Activated naive CD8-positive, alpha-beta T cell treated with anti-CD3 and anti-CD28 coated beads for 36 hours (primary cell): Measurements from ENCODE around the gene KLHL29. TPM values are rescaled to one million over a fixed set of nuclear protein-coding genes. Genes with fewer than 3 reads are reported as not detected.

Source experiments
- DNase-seq: peaks from one replicate; pipeline ENCODE4 v3.0.0; 2021
- H3K27ac Mint-ChIP-seq: one replicate; pipeline ENCODE4 v1.8.0; 2022; ENCODE audit warnings: mild to moderate bottlenecking, moderate library complexity, mixed read lengths
- H3K27me3 Mint-ChIP-seq: one replicate; pipeline ENCODE4 v1.8.0; 2022; ENCODE audit warnings: mild to moderate bottlenecking, mixed read lengths
- H3K36me3 Mint-ChIP-seq: one replicate; pipeline ENCODE4 v1.8.0; 2021; ENCODE audit warnings: mild to moderate bottlenecking, mixed read lengths
- H3K4me1 Mint-ChIP-seq: one replicate; pipeline ENCODE4 v1.8.0; 2021; ENCODE audit warnings: mixed read lengths
- H3K4me3 Mint-ChIP-seq: one replicate; pipeline ENCODE4 v1.8.0; 2022; ENCODE audit warnings: mild to moderate bottlenecking, moderate library complexity, mixed read lengths
- H3K9me3 Mint-ChIP-seq: one replicate; pipeline ENCODE4 v1.8.0; 2022; ENCODE audit warnings: mixed read lengths
- total RNA-seq, 2 experiments: library from RNA; stranded (reverse); gene quantifications; one replicate each; pipeline ENCODE4 v1.2.3, GENCODE V29; 2021

KLHL29 gene
- total RNA-seq, 2 experiments from 2014 or later: 1.2 to 1.5 TPM

DNA sequence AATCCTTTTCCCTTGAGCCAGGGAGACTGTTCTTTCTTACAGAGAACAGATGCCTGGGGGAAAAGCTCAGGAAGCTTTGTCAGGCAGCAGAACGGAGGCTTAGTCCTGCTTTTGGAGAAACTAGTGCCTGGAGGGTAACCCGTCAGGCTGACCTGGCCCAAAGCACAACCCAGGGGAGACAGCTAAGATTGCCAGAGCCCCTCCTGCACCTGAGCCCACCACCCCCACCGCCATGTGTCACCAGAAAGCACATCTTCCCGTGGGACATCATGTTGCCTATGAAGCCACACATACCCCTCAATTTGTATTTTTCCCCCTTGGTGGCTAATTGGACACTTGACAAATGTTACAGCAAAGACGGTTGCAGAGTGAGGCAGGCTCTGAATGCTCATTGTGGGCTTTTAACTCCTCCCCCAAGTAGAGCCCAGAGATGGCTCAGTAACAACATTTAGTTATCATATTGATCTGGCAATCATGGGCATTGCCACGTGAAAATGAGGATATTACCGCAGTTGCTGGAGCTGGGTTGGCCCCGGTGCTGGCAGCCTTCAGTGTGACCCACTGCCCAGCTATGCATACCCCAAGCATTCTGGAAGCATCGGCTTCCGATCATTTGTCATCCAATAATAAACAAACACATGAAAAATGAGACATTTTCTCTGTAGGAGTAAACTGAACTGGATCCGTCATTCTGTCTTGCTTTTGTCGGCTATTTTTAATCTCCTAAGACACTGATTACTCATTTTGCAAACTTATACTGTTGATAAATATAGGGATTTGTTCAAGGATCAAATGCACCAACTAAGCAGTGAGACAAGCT, 312.5 kb downstream of the KLHL29 start:
- no peak for DNase-seq
- Mint-ChIP-seq H3K27me3 (no peaks in the 10 kb centered on the region), H3K4me1 (no peaks in the 10 kb centered on the region), H3K9me3 (no peaks in the 10 kb centered on the region), H3K4me3 (no peak overlapping the region), H3K36me3 (peaks cover 6% of the 10 kb centered on the region), H3K27ac (no peak overlapping the region)

DNA sequence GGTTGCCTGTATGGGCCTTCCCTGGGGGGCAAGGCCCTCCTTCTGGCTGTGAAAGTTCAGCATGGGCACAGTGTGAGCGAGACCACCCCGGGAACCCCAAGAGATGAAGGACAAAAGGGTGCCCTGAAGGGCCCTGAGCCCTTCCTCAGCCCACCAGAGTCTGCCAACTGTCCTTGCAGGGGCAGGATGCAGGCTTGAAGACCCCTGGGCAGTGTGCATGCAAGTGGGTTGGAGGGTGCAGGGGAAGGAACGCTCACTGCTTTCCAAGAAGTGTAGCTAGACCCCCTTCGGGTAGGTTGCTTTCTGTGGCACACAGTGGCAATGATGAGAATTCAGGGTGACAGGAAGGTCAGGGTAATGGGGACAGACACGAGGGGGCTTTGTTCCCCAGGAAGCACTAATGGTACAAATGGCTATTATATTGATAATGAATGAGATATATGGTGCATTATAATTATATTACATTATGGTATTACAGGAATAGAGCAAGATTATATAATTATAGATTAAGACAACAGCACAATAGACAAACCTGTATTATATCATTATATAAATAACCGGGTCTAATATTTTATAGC, 313.2 kb downstream of the KLHL29 start:
- Mint-ChIP-seq H3K4me1 (no peaks in the 10 kb centered on the region), H3K4me3 (no peak overlapping the region), H3K36me3 (peaks cover 6% of the 10 kb centered on the region), H3K27me3 (no peaks in the 10 kb centered on the region), H3K9me3 (no peaks in the 10 kb centered on the region), H3K27ac (no peak overlapping the region)
- DNase-seq: no peak

DNA sequence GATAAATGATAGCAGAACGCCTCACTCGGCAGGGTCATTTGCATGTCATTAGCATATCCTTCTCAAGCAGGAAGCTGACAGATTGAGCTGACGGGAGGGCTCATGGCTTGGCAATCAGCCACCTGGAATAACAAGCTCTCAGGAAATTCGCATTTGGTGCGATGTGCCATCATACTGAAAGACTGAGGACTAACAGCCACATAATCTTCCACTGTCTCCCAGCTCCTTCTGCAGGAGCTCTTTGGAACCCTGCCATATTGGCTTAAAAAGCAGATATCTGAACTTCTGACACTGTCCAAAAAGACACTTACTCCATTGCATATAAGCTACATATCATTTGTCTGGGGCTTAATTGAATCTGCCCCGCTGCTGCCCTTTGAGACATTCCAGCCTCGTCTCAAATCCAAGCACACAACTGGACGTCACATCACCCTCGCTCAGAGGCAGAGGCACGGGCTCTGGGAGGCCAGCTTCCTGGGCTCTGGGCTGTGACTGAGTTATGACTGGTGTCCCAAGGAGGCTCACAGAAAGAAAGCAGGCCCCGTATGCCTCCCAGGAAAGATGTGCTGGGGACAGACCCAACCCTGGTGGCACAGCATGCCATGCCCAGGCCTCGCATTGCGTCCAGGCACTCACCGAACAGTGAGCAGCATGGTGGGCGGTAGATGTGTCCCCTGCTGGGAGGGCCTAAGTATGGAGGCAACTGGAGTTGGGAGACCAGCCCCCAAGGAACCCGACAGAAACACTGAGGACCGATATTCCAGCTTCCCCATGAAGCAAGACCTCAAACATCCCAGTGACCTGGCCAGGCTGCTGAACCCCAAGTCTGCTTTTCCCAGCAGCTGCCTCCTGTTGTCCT, 314.0 kb downstream of the KLHL29 start:
- peaks cover 6% of the 10 kb centered on the region for H3K36me3 Mint-ChIP-seq
- no peaks in the 10 kb centered on the region for H3K4me1 Mint-ChIP-seq
- no peaks in the 10 kb centered on the region for H3K9me3 Mint-ChIP-seq
- no peak overlapping the region for H3K4me3 Mint-ChIP-seq
- no peak overlapping the region for H3K27ac Mint-ChIP-seq
- no peaks in the 10 kb centered on the region for H3K27me3 Mint-ChIP-seq
- DNase-seq: no peak

DNA sequence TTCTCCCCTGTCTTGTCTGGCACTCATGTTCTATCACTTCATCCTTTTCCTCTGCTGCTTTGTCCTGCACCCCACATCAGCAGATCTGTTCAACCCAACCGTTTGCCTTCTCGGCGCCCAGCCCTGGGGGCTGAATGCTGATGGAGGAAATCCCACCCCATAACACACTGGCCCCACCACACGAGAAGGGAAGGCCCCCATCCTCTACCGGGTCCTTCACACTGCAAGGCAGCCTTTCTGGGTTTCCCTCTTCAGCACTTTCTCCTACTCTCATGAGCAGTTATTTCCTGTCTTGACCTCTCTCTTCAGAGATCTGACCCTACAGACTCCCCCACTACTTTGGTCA, 314.6 kb downstream of the KLHL29 start:
- no peak for DNase-seq
- H3K4me1 Mint-ChIP-seq: no peaks in the 10 kb centered on the region
- peaks cover 6% of the 10 kb centered on the region for H3K36me3 Mint-ChIP-seq
- no peaks in the 10 kb centered on the region for H3K27me3 Mint-ChIP-seq
- no peak overlapping the region for H3K4me3 Mint-ChIP-seq
- no peaks in the 10 kb centered on the region for H3K9me3 Mint-ChIP-seq
- H3K27ac Mint-ChIP-seq: no peak overlapping the region

DNA sequence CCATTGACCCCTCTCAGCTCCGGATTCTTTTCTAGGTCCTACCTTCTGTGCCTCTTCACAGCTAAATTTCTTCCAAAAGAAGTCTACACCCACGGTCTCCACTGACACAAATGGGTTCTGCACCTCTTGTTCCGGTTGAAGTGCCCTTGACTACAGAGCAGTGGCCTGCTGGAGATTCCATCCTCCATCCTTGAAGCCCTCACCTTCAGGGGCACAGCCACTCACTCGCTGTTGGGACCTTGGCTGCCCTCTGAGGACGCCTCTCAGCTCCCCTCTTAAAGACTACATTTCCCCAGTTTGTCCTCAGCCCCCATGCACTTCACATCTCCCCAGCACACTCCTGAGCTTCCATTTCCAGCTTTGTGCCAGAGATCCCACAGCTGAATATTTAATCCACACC, 315.6 kb downstream of the KLHL29 start:
- no peaks in the 10 kb centered on the region for H3K27me3 Mint-ChIP-seq
- no peak overlapping the region for H3K27ac Mint-ChIP-seq
- H3K9me3 Mint-ChIP-seq: no peaks in the 10 kb centered on the region
- H3K36me3 Mint-ChIP-seq: peaks cover 9% of the 10 kb centered on the region
- no peaks in the 10 kb centered on the region for H3K4me1 Mint-ChIP-seq
- no peak overlapping the region for H3K4me3 Mint-ChIP-seq
- no peak for DNase-seq

DNA sequence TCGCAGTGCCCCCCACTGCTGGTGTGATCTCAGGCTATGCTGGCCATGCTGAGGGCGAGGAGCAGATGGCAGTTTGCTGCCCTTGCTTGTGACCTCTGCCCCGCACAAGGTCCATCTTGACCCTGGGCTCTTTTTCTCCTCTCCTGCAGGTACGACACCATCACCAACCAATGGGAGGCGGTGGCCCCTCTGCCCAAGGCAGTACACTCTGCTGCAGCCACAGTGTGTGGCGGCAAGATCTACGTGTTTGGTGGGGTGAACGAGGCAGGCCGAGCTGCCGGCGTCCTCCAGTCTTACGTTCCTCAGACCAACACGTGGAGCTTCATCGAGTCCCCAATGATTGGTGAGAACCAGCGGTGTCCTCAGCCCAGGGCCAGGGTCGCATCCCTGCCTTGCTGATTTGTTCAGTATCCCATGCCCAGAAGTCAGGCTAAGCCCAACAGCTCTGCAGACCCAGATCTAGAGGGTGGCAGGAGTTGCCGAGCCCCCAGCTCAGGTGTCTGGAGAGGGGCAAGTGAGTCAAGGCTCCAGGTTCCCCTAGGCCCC, 318.1 kb downstream of the KLHL29 start:
- Mint-ChIP-seq H3K4me3 (no peak overlapping the region), H3K27me3 (no peaks in the 10 kb centered on the region), H3K36me3 (peaks cover 10% of the 10 kb centered on the region), H3K9me3 (no peaks in the 10 kb centered on the region), H3K27ac (no peak overlapping the region), H3K4me1 (no peaks in the 10 kb centered on the region)
- DNase-seq: no peak

DNA sequence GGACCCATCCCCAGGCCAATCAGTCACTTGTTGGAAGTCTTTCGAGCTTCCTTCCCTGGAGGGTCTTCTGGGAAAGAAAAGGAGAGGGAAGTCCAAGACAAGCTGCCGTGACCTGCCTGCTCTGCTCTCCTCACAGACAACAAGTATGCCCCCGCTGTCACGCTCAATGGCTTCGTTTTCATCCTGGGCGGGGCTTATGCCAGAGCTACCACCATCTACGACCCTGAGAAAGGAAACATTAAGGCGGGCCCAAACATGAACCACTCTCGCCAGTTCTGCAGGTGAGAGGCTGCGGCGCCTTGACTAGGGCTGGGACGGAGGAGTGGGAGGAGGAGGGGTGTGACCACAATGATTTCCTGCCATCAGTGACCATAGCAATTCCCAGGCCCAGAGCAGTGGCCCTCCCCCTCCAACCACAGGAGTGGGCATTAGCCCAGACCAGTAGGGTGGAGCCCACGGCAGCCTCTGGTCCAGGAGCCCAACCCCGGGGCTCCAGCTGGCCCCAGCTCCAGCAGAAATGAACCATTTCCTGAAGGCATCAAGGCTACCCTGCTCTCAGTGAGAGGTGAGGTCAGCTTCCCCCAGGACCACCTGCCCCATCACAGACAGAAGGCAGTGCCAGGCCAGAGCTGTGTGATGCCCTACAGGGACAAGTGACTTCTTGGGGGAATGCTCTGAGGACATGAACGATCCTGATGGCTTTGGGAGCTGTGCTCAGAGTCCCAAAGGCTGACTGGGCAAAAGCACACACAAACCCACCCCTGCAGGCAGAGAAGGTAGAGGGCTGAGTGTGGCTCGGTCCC, 318.8 kb downstream of the KLHL29 start:
- no peaks in the 10 kb centered on the region for H3K4me1 Mint-ChIP-seq
- DNase-seq: no peak
- H3K27me3 Mint-ChIP-seq: no peaks in the 10 kb centered on the region
- H3K27ac Mint-ChIP-seq: no peak overlapping the region
- no peaks in the 10 kb centered on the region for H3K9me3 Mint-ChIP-seq
- H3K4me3 Mint-ChIP-seq: no peak overlapping the region
- peaks cover 10% of the 10 kb centered on the region for H3K36me3 Mint-ChIP-seq

DNA sequence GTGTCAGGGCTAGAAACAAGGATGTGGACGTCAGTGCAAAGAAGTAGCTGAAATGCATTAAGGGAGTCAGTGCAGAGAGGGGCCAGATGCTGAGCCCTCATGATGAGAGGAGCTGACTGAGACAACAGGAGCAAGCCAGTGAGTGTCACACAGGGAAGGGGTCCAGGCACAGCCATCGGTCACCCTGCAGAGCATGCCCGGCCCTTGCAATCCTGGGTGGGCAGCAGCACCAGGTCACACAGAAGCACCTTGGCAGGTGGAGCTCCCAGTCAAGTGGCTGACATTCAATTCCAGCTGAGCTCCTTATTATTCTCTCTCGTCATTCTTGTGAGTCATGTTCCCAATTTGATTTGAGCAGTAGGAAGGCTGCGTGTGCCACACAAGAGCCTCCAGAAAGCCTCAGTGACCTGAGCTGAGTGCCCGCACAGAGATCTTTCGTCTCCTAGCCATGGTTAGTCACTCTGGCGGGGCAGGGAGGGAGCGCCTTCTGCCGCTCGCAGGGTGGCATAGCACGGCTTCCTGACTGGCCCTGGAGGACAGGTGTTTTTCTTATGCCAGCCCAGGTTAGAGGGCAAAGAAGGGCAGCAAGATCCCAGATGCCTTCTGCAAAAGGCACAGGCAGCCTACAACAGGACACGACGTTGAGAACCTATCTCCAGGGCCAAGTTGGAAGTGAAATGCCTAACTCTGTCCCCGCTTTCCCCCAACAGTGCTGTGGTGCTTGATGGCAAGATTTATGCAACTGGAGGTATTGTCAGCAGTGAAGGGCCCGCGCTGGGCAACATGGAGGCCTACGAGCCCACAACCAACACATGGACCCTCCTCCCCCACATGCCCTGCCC, 321.0 kb downstream of the KLHL29 start:
- no peak for DNase-seq
- H3K4me3 Mint-ChIP-seq: no peak overlapping the region
- no peaks in the 10 kb centered on the region for H3K4me1 Mint-ChIP-seq
- H3K36me3 Mint-ChIP-seq: peaks cover 10% of the 10 kb centered on the region
- no peak overlapping the region for H3K27ac Mint-ChIP-seq
- H3K27me3 Mint-ChIP-seq: no peaks in the 10 kb centered on the region
- no peaks in the 10 kb centered on the region for H3K9me3 Mint-ChIP-seq

DNA sequence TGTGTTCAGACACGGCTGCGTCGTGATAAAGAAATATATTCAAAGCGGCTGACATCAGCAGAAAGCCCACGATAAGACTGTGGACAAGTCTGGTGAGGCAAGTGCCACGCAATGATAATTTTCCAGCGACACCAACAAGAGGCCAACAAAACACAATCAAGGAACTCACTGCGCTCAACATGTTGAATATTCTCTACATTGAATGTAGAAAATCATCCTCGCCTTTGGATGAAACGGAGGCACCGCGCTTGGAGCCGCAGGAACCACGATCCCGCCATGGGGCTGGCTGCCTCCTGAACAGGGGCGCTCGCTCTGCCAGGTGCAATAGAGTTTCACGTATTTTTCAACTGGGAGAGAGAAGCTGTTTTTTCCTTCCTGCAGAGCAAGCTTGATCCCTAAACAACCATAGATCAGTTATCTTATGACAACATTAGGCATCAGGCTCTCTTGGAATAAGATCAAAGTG, 321.7 kb downstream of the KLHL29 start:
- H3K4me1 Mint-ChIP-seq: no peaks in the 10 kb centered on the region
- H3K9me3 Mint-ChIP-seq: no peaks in the 10 kb centered on the region
- DNase-seq: no peak
- no peak overlapping the region for H3K4me3 Mint-ChIP-seq
- no peaks in the 10 kb centered on the region for H3K27me3 Mint-ChIP-seq
- H3K36me3 Mint-ChIP-seq: peaks cover 10% of the 10 kb centered on the region
- H3K27ac Mint-ChIP-seq: no peak overlapping the region

DNA sequence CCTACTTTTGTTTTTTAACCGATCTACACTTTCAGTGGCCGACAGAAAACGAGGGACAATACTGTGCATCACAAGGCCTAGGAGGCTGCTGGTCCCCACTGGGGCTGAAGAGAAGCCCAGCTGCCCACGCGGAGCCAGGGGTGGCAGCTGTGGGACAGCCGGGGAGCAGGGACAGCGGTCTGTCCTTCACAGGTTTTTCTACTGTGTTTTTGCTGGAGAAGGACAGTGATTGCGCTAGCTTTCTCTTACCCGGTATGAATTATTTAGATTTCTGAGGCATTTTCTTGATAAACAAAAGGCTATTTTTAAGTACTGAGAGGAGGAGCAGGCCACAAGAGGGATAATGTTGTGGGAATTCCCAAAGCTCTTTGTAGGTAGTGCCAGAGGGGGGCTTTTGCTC, 322.1 kb downstream of the KLHL29 start:
- H3K4me3 Mint-ChIP-seq: no peak overlapping the region
- peaks cover 10% of the 10 kb centered on the region for H3K36me3 Mint-ChIP-seq
- DNase-seq: no peak
- no peak overlapping the region for H3K27ac Mint-ChIP-seq
- H3K9me3 Mint-ChIP-seq: no peaks in the 10 kb centered on the region
- H3K4me1 Mint-ChIP-seq: no peaks in the 10 kb centered on the region
- H3K27me3 Mint-ChIP-seq: no peaks in the 10 kb centered on the region

DNA sequence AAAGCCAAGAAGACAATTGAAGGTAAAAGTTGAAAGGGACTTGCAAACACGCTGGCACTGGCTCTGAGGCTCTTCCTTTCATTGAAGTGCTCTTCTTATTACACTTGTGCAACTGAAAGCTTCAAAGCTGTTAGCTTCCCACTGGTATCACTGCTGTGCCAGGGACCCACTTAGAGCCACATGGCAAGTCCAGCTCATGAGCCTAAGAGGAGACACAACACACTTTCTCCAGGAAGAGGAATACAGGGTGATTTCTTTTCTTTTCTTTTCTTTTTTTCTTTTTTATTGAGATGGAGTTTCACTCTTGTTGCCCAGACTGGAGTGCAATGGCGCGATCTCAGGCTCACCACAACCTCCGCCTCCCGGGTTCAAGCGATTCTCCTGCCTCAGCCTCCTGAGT, 323.8 kb downstream of the KLHL29 start:
- no peak for DNase-seq
- Mint-ChIP-seq H3K4me1 (no peaks in the 10 kb centered on the region), H3K36me3 (peaks cover 10% of the 10 kb centered on the region), H3K9me3 (no peaks in the 10 kb centered on the region), H3K4me3 (no peak overlapping the region), H3K27me3 (no peaks in the 10 kb centered on the region), H3K27ac (no peak overlapping the region)

DNA sequence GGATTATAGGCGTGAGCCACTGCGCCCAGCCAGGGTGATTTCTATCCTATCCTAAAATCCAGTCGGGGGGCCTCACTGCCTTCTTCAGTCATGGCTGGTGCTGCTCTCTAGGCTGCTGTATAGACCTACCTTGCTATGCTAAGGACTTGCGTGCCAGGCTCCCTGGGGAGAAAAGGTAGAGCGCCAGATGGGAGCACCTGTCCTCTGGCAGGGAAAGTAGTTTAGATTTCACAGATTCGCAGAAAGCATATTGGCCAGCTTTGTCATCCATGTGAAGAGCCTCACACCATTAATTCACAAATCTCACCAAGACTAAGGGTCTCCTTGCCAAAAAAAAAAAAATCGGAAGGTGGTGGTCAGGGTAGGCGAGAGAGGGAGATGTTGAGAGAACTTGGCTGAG, 324.3 kb downstream of the KLHL29 start:
- no peak for DNase-seq
- Mint-ChIP-seq H3K9me3 (no peaks in the 10 kb centered on the region), H3K4me3 (no peak overlapping the region), H3K4me1 (no peaks in the 10 kb centered on the region), H3K27ac (no peak overlapping the region), H3K27me3 (no peaks in the 10 kb centered on the region), H3K36me3 (peaks cover 10% of the 10 kb centered on the region)

DNA sequence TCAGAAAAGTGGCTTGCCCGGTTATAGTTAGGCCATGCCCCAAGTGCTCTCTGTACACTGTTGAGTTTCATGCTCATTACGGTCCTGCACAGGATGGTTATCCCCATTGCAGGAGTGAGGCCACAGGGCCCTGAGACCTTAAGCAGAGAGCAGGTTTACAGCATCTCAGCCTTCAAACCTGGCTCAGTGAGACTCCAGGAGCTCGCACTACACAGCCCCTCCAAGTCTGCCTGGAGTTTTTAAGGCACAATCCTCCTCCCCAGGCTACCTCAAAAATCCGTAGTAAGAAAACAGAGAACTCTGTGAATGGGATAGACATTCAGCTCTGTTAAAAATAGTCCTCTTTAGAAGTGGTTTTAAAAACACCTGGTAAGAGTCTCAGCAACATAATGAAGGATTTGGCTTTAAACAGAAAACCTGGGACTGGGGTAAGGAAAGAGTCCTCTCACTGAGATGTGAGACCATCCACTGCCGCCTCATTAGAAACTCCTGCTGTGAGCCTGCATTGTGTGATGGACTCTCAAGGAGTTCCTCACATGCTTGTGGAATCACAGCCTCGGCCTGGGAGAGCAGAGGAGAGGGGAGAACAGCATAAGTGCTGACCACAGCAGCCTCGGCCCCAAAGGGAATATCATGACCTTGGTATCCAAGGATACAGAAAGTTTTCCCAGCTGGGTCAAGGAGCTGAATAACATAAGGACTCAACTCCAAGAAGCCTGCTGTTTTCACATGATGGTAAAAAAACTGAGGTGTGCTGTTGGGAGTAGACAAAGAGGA, 327.2 kb downstream of the KLHL29 start:
- Mint-ChIP-seq H3K4me1 (no peaks in the 10 kb centered on the region), H3K9me3 (no peaks in the 10 kb centered on the region), H3K27ac (no peak overlapping the region), H3K4me3 (no peak overlapping the region), H3K36me3 (peaks cover 10% of the 10 kb centered on the region), H3K27me3 (no peaks in the 10 kb centered on the region)
- no peak for DNase-seq
